CD4-positive, alpha-beta T cell (primary cell): Measurements from ENCODE around the gene SFXN5. TPM values are rescaled to one million over a fixed set of nuclear protein-coding genes. Genes with fewer than 3 reads are reported as not detected.

Experiments used
- ATAC-seq: fragments of 200-7000 bp; cut with Tn5 transposase; one replicate; pipeline ENCODE4 v1.10.0; 2022; ENCODE audit warnings: mild to moderate bottlenecking; ENCODE audit not compliant: poor library complexity
- CTCF ChIA-PET: fragments of 350-600 bp; sonication (Branson Sonifier 250); formaldehyde crosslinking; loops from one replicate; lab custom pipeline; 2021; ENCODE audit warnings: antibody characterized with exemption, inconsistent platforms; lab: Charles Lee
- POLR2A ChIA-PET: fragments of 350-600 bp; sonication (Branson Sonifier 250); formaldehyde crosslinking; loops from one replicate; lab custom pipeline; 2021; ENCODE audit warnings: antibody characterized with exemption, inconsistent platforms; lab: Charles Lee
- DNase-seq, 14 experiments: peaks; one replicate each; pipeline ENCODE4 v3.0.0-alpha.2; 2013 to 2020; ENCODE audit warnings: mixed read lengths in 2 of 14
- H3K27ac ChIP-seq, 2 donors: one replicate each; pipeline versions ENCODE4 v1.5.1 to v1.7.0; 2013; ENCODE audit warnings: low read length in 2 of 2, low read depth in 1 of 2, mild to moderate bottlenecking in 1 of 2
- H3K27me3 ChIP-seq, 2 experiments: 1 replicate in 1 of 2; 2 replicates in 1 of 2; pipeline versions ENCODE4 v1.6.1 to v1.7.0; 2013; ENCODE audit warnings: low read length in 2 of 2, control low read depth in 1 of 2, mild to moderate bottlenecking in 1 of 2, moderate library complexity in 1 of 2; ENCODE audit not compliant: insufficient read depth in 2 of 2, control insufficient read depth in 1 of 2
- H3K36me3 ChIP-seq: one replicate; pipeline ENCODE4 v1.6.1; 2013; ENCODE audit warnings: low read length, control low read depth; ENCODE audit not compliant: insufficient read depth
- H3K4me1 ChIP-seq: one replicate; pipeline ENCODE4 v1.6.1; 2013; ENCODE audit warnings: low read length, control low read depth; ENCODE audit not compliant: insufficient read depth
- H3K4me3 ChIP-seq: one replicate; pipeline ENCODE4 v1.5.1; 2013; ENCODE audit warnings: mild to moderate bottlenecking, low read length, moderate library complexity
- H3K9me3 ChIP-seq, 2 experiments: 1 replicate in 1 of 2; 2 replicates in 1 of 2; pipeline versions ENCODE4 v1.6.1 to v1.7.0; 2013; ENCODE audit warnings: low read length in 2 of 2, mild to moderate bottlenecking in 2 of 2, control low read depth in 1 of 2, moderate library complexity in 1 of 2; ENCODE audit not compliant: control insufficient read depth in 1 of 2, insufficient read depth in 1 of 2
- H3K27ac Mint-ChIP-seq: one replicate; pipeline ENCODE4 v1.8.0; 2020; ENCODE audit warnings: mixed read lengths
- H3K27me3 Mint-ChIP-seq: one replicate; pipeline ENCODE4 v1.8.0; 2021; ENCODE audit warnings: mixed read lengths
- H3K36me3 Mint-ChIP-seq: one replicate; pipeline ENCODE4 v1.8.0; 2021; ENCODE audit warnings: low read depth, mixed read lengths
- H3K4me1 Mint-ChIP-seq: one replicate; pipeline ENCODE4 v1.8.0; 2021; ENCODE audit warnings: low read depth, mixed read lengths
- H3K4me3 Mint-ChIP-seq: one replicate; pipeline ENCODE4 v1.8.0; 2020; ENCODE audit warnings: mild to moderate bottlenecking, mixed read lengths
- H3K9me3 Mint-ChIP-seq: one replicate; pipeline ENCODE4 v1.8.0; 2020; ENCODE audit warnings: mixed read lengths
- CTCF ChIP-seq: fragments of 200-600 bp; IDR thresholded peaks from one replicate; pipeline ENCODE4 v1.8.0; 2022; ENCODE audit warnings: antibody characterized with exemption, mild to moderate bottlenecking
- intact Hi-C, 2 experiments: fragments of 100-400 bp; cut with DNase I in 1 of 2; cut with micrococcal nuclease in 1 of 2; formaldehyde crosslinking; loops; one replicate each; pipeline versions ENCODE4 v1.15.1 to v1.9.0; 2023 to 2025; cut with DNase I, micrococcal nuclease
- total RNA-seq, 174 experiments: library from RNA in 2 of 174; stranded (reverse) in 2 of 174; gene quantifications; one replicate each; pipeline ENCODE4 v1.2.3 and lab custom pipeline; 2021 to 2026

The SFXN5 gene
- total RNA-seq, 2 experiments from 2014 or later = 5.1 to 5.4 TPM

- CTCF ChIA-PET = no interaction called here
- intact Hi-C loops = no loop called here
- Histone ChIP-seq H3K4me1 (no peaks in the 10 kb centered on the region), H3K27ac (no peak overlapping the region), H3K36me3 (no peaks in the 10 kb centered on the region), H3K27me3 (no peaks in the 10 kb centered on the region), H3K4me3 (no peak overlapping the region), H3K9me3 (no peaks in the 10 kb centered on the region)
- no peak for ATAC-seq
- no peak for TF ChIP-seq CTCF
- Mint-ChIP-seq H3K4me3 (no peak overlapping the region), H3K27me3 (no peaks in the 10 kb centered on the region), H3K36me3 (no peaks in the 10 kb centered on the region), H3K4me1 (no peaks in the 10 kb centered on the region), H3K9me3 (no peaks in the 10 kb centered on the region), H3K27ac (no peak overlapping the region)
- POLR2A ChIA-PET = no interaction called here
- DNase-seq = no peak
Measured at GRCh38 chr2:73092146-73092783, 20.8 kb upstream of the SFXN5 start.

GRCh38 chr2:73091696-73092095 lies 20.2 kb upstream of the SFXN5 start:
- DNase-seq (no peak), ATAC-seq (no peak)
- Mint-ChIP-seq H3K4me3 (no peak overlapping the region), H3K4me1 (no peaks in the 10 kb centered on the region), H3K27me3 (no peaks in the 10 kb centered on the region), H3K36me3 (no peaks in the 10 kb centered on the region), H3K27ac (no peak overlapping the region), H3K9me3 (no peaks in the 10 kb centered on the region)
- POLR2A ChIA-PET = no interaction called here
- CTCF ChIA-PET = no interaction called here
- no peaks in the 10 kb centered on the region for H3K9me3 ChIP-seq
- no peak overlapping the region for H3K27ac ChIP-seq
- H3K27me3 ChIP-seq = no peaks in the 10 kb centered on the region
- no peak for TF ChIP-seq CTCF
- H3K36me3 ChIP-seq = no peaks in the 10 kb centered on the region
- H3K4me1 ChIP-seq = no peaks in the 10 kb centered on the region
- intact Hi-C loops = no loop called here
- H3K4me3 ChIP-seq = no peak overlapping the region

- Mint-ChIP-seq H3K9me3 (no peaks in the 10 kb centered on the region), H3K4me1 (no peaks in the 10 kb centered on the region), H3K36me3 (no peaks in the 10 kb centered on the region), H3K27ac (no peak overlapping the region), H3K27me3 (no peaks in the 10 kb centered on the region), H3K4me3 (no peak overlapping the region)
- no peaks in the 10 kb centered on the region for H3K4me1 ChIP-seq
- no peaks in the 10 kb centered on the region for H3K9me3 ChIP-seq
- TF ChIP-seq CTCF = no peak
- no peaks in the 10 kb centered on the region for H3K36me3 ChIP-seq
- ATAC-seq = no peak
- no peak overlapping the region for H3K27ac ChIP-seq
- H3K4me3 ChIP-seq = no peak overlapping the region
- POLR2A ChIA-PET = no interaction called here
- intact Hi-C loops = no loop called here
- DNase-seq = no peak
- CTCF ChIA-PET = no interaction called here
- no peaks in the 10 kb centered on the region for H3K27me3 ChIP-seq
Measured at GRCh38 chr2:73091164-73091563, 19.7 kb upstream of the SFXN5 start.
